ENCODE measurements around the gene DLG2.
A peak's percentile ranks its signal among the peaks of the same experiment; 100 is the strongest.

The DLG2 gene

GRCh38 chr11:83852775-83853442 is 1774.2 kb downstream of the DLG2 start:
- DNase-seq (ENCODE audit: low read depth): no peak
- no peak for TF ChIP-seq CTCF (IDR thresholded peaks at IDR 0.05; ENCODE audit: insufficient read depth, low read depth, low read length, missing control alignments)
- H3K4me3 ChIP-seq (ENCODE audit: low read length): no peak overlapping the region

- DNase-seq (ENCODE audit: low read depth): no peak
- no peak overlapping the region for H3K4me3 ChIP-seq (ENCODE audit: low read length)
- no peak for TF ChIP-seq CTCF (IDR thresholded peaks at IDR 0.05; ENCODE audit: insufficient read depth, low read depth, low read length, missing control alignments)
These were observed 1775.1 kb downstream of the DLG2 start for GRCh38 chr11:83852012-83852411.

- TF ChIP-seq CTCF (IDR thresholded peaks at IDR 0.05; ENCODE audit: insufficient read depth, low read depth, low read length, missing control alignments): no peak
- no peak overlapping the region for H3K4me3 ChIP-seq (ENCODE audit: low read length)
- no peak for DNase-seq (ENCODE audit: low read depth)
These were observed 1779.6 kb downstream of the DLG2 start for GRCh38 chr11:83847467-83848034.

GRCh38 chr11:83845797-83846196 is 1781.3 kb downstream of the DLG2 start:
- no peak for TF ChIP-seq CTCF (IDR thresholded peaks at IDR 0.05; ENCODE audit: insufficient read depth, low read depth, low read length, missing control alignments)
- no peak for DNase-seq (ENCODE audit: low read depth)
- no peak overlapping the region for H3K4me3 ChIP-seq (ENCODE audit: low read length)

- no peak overlapping the region for H3K4me3 ChIP-seq (ENCODE audit: low read length)
- no peak for TF ChIP-seq CTCF (IDR thresholded peaks at IDR 0.05; ENCODE audit: insufficient read depth, low read depth, low read length, missing control alignments)
- DNase-seq (ENCODE audit: low read depth): no peak
These were observed 1786.8 kb downstream of the DLG2 start for GRCh38 chr11:83840326-83840725.

- TF ChIP-seq CTCF (IDR thresholded peaks at IDR 0.05; ENCODE audit: insufficient read depth, low read depth, low read length, missing control alignments): peak; percentile 74
- H3K4me3 ChIP-seq (ENCODE audit: low read length): no peak overlapping the region
- peak; percentile 59 for DNase-seq (ENCODE audit: low read depth)
These were observed 1790.1 kb downstream of the DLG2 start for GRCh38 chr11:83836883-83837654.

Data from epithelial cell of esophagus (primary cell).